Mammary epithelial cell (primary cell): ENCODE data around the gene GNG8.

Experiments used
- EZH2 ChIP-seq: IDR thresholded peaks from 2 replicates; pipeline ENCODE4 v1.6.1; 2012; ENCODE audit warnings: low read length, inconsistent platforms, borderline replicate concordance
- TF ChIP-seq, protein P1 (sequence below), 2 donors: IDR thresholded peaks in 1 of 2; conservative IDR thresholded peaks in 1 of 2; 2 replicates each; pipeline ENCODE4 v1.5.1; 2011 to 2012; ENCODE audit warnings: inconsistent platforms in 2 of 2, low read length in 2 of 2, mild to moderate bottlenecking in 2 of 2, control low read depth in 1 of 2, low read depth in 1 of 2; ENCODE audit not compliant: insufficient read depth in 1 of 2; ENCODE audit errors: extremely low read depth in 1 of 2

DNA sequence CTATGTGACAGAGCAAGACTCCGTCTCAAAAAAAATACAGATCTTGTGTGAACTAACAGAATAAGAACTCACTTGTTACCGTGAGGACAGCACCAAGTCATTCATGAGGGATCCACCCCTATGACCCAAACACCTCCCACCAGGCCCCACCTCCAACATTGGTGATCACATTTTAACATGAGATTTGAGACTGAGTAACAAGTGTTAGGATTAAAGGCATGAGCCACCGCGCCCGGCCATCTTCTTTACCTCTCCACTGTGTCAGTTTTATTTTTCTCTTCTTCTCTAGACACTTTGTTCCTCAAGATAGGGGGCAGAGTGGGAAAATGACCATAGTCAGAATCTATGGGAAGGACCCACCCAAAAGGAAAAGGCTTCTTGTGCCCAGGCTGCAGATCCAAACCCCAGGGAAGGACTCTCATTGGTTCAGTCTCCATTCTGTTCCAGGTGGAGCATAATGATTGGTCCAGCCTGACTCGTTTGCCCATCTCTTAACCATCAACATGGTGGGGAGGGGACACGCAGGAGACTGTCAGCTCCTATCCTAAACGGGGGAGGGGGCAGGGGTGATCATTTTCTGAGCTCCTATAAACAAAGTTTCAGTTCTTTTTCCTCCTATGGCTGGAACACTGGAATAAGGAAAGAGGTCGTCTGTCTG is 36.2 kb downstream of the GNG8 start:
- TF ChIP-seq, protein P1, sequence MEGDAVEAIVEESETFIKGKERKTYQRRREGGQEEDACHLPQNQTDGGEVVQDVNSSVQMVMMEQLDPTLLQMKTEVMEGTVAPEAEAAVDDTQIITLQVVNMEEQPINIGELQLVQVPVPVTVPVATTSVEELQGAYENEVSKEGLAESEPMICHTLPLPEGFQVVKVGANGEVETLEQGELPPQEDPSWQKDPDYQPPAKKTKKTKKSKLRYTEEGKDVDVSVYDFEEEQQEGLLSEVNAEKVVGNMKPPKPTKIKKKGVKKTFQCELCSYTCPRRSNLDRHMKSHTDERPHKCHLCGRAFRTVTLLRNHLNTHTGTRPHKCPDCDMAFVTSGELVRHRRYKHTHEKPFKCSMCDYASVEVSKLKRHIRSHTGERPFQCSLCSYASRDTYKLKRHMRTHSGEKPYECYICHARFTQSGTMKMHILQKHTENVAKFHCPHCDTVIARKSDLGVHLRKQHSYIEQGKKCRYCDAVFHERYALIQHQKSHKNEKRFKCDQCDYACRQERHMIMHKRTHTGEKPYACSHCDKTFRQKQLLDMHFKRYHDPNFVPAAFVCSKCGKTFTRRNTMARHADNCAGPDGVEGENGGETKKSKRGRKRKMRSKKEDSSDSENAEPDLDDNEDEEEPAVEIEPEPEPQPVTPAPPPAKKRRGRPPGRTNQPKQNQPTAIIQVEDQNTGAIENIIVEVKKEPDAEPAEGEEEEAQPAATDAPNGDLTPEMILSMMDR (conservative IDR thresholded peaks at IDR 0.05 in 1 of 2, IDR thresholded peaks at IDR 0.05 in 1 of 2; ENCODE audit: extremely low read depth in 1 of 2, insufficient read depth in 1 of 2, low read depth in 1 of 2, low read length in 2 of 2), result no peak
- no peak for TF ChIP-seq EZH2
